HCT116 (cell line): ENCODE measurements around the gene TMEM38B. TPM values are rescaled to one million over a fixed set of nuclear protein-coding genes. Genes with fewer than 3 reads are reported as not detected.

Experiments
- ATAC-seq: fragments of 200-7000 bp; cut with Tn5 transposase; 2 replicates; pipeline ENCODE4 v1.9.1; 2020; ENCODE audit warnings: mild to moderate bottlenecking, moderate library complexity
- BruUV-seq: library from RNA; stranded (reverse); fragments of 400-500 nt; replicated peaks from 2 replicates; lab custom pipeline; 2021; lab: Mats Ljungman, UMichigan
- CTCF ChIA-PET: fragments of 300-600 bp; sonication (Branson Sonifier 250); formaldehyde crosslinking; loops from one replicate; lab custom pipeline; 2021; ENCODE audit warnings: antibody characterized with exemption; lab: Charles Lee
- POLR2A ChIA-PET: fragments of 300-600, 350-600 bp; sonication (Branson Sonifier 250); formaldehyde crosslinking; loops from one replicate; lab custom pipeline; 2021; ENCODE audit warnings: antibody characterized with exemption; lab: Charles Lee
- RAD21 ChIA-PET, 2 experiments: fragments of 300-600 bp; sonication (Branson Sonifier 250); formaldehyde crosslinking; loops; one replicate each; lab custom pipeline; 2023; ENCODE audit warnings: low total read pairs in 2 of 2; ENCODE audit not compliant: uncharacterized antibody in 2 of 2, unreplicated experiment in 2 of 2, low non-redundant PET in 1 of 2; lab: Charles Lee
- DNase-seq: peaks from one replicate; pipeline ENCODE4 v3.0.0-alpha.2; 2010; ENCODE audit warnings: low read depth, low spot score
- H2AFZ ChIP-seq: fragments of 200-600 bp; shearing (Covaris generic), sonication (generic); 2 replicates; pipeline ENCODE4 v1.6.1; 2017; ENCODE audit warnings: low read depth, mixed run types, mixed read lengths, antibody characterized with exemption, low read length; ENCODE audit not compliant: poor library complexity, severe bottlenecking
- H3K27ac ChIP-seq: 2 replicates; pipeline ENCODE4 v1.5.1; 2012; ENCODE audit warnings: low read depth, low read length
- H3K27me3 ChIP-seq: fragments of 200-600 bp; sonication (generic); 2 replicates; pipeline ENCODE4 v1.6.1; 2016; ENCODE audit warnings: mixed run types, low read length, mixed read lengths; ENCODE audit not compliant: insufficient read depth
- H3K36me3 ChIP-seq, 2 experiments: fragments of 200-500 bp in 1 of 2; fragments of 200-600 bp in 1 of 2; sonication (Bioruptor generic) in 1 of 2; sonication (generic) in 1 of 2; 2 replicates each; pipeline versions ENCODE4 v1.5.1 to v1.6.1; 2014 to 2016; ENCODE audit warnings: low read length in 2 of 2, inconsistent platforms in 1 of 2, mixed read lengths in 1 of 2, mixed run types in 1 of 2; ENCODE audit not compliant: insufficient read depth in 2 of 2, control insufficient read depth in 1 of 2
- H3K4me1 ChIP-seq, 2 experiments: fragments of 200-600 bp in 1 of 2; sonication (generic) in 1 of 2; 2 replicates each; pipeline versions ENCODE4 v1.5.1 to v1.6.1; 2012 to 2017; ENCODE audit warnings: low read length in 2 of 2, inconsistent platforms in 1 of 2, mild to moderate bottlenecking in 1 of 2, mixed read lengths in 1 of 2, mixed run types in 1 of 2, moderate library complexity in 1 of 2; ENCODE audit not compliant: insufficient read depth in 2 of 2, control insufficient read depth in 1 of 2
- H3K4me2 ChIP-seq: fragments of 200-600 bp; sonication (generic); 2 replicates; pipeline ENCODE4 v1.6.1; 2017; ENCODE audit warnings: mixed run types, low read length, mixed read lengths
- H3K4me3 ChIP-seq, 2 experiments: fragments of 200-600 bp in 1 of 2; sonication (generic) in 1 of 2; replicated peaks in 1 of 2; 2 replicates each; pipeline ENCODE4 v1.5.1; 2011 to 2016; ENCODE audit warnings: low read length in 2 of 2, control low read depth in 1 of 2, low read depth in 1 of 2, mild to moderate bottlenecking in 1 of 2, mixed read lengths in 1 of 2, mixed run types in 1 of 2
- H3K79me2 ChIP-seq: fragments of 200-600 bp; sonication (generic); 2 replicates; pipeline ENCODE4 v1.6.1; 2017; ENCODE audit warnings: mild to moderate bottlenecking, mixed run types, low read length, moderate library complexity, mixed read lengths; ENCODE audit not compliant: insufficient read depth
- H3K9ac ChIP-seq: fragments of 200-600 bp; sonication (generic); 2 replicates; pipeline ENCODE4 v1.6.1; 2016; ENCODE audit warnings: low read length, mixed read lengths
- H3K9me2 ChIP-seq: fragments of 200-600 bp; sonication (generic), shearing (Covaris generic); 2 replicates; pipeline ENCODE4 v1.6.1; 2017; ENCODE audit warnings: mixed run types, mild to moderate bottlenecking, moderate library complexity; ENCODE audit not compliant: insufficient read depth
- H3K9me3 ChIP-seq, 2 experiments: fragments of 200-500 bp in 1 of 2; fragments of 200-600 bp in 1 of 2; sonication (Bioruptor generic) in 1 of 2; sonication (generic) in 1 of 2; 2 replicates each; pipeline ENCODE4 v1.6.1; 2014 to 2017; ENCODE audit warnings: low read length in 2 of 2, mixed read lengths in 2 of 2, inconsistent platforms in 1 of 2, low read depth in 1 of 2, mild to moderate bottlenecking in 1 of 2, mixed run types in 1 of 2, moderate library complexity in 1 of 2; ENCODE audit not compliant: control insufficient read depth in 1 of 2, insufficient read depth in 1 of 2
- H4K20me1 ChIP-seq: fragments of 200-600 bp; sonication (generic), shearing (Covaris generic); 2 replicates; pipeline ENCODE4 v1.6.1; 2017; ENCODE audit warnings: mixed run types, mild to moderate bottlenecking, moderate library complexity; ENCODE audit not compliant: insufficient read depth
- ATF3 ChIP-seq: IDR thresholded peaks from 2 replicates; pipeline ENCODE4 v1.6.1; 2012
- CBX3 ChIP-seq: IDR thresholded peaks from 2 replicates; pipeline ENCODE4 v1.6.1; 2012; ENCODE audit warnings: low read depth
- EGR1 ChIP-seq: IDR thresholded peaks from 2 replicates; pipeline ENCODE4 v1.6.1; 2012; ENCODE audit warnings: low read depth
- ELF1 ChIP-seq: IDR thresholded peaks from 2 replicates; pipeline ENCODE4 v1.6.1; 2012; ENCODE audit warnings: low read depth, borderline replicate concordance
- EZH2phosphoT487 ChIP-seq: fragments of 200-600 bp; IDR thresholded peaks from 2 replicates; pipeline ENCODE4 v1.6.1; 2018; ENCODE audit warnings: antibody characterized with exemption, borderline replicate concordance
- MAX ChIP-seq: IDR thresholded peaks from 2 replicates; pipeline ENCODE4 v1.6.1; 2012
- POLR2A ChIP-seq: IDR thresholded peaks from 2 replicates; pipeline ENCODE4 v1.7.0; 2011; ENCODE audit warnings: borderline replicate concordance; ENCODE audit not compliant: insufficient read depth, insufficient read length; ENCODE audit errors: extremely low read depth
- POLR2AphosphoS5 ChIP-seq: IDR thresholded peaks from 2 replicates; pipeline ENCODE4 v1.6.1; 2011; ENCODE audit warnings: mild to moderate bottlenecking, low read depth, low read length, moderate library complexity
- RAD21 ChIP-seq: IDR thresholded peaks from 2 replicates; pipeline ENCODE4 v1.6.1; 2012; ENCODE audit warnings: low read depth, mild to moderate bottlenecking
- REST ChIP-seq: IDR thresholded peaks from 2 replicates; pipeline ENCODE4 v1.6.1; 2012; ENCODE audit warnings: low read depth
- SIN3A ChIP-seq: IDR thresholded peaks from 2 replicates; pipeline ENCODE4 v1.6.1; 2012; ENCODE audit warnings: low read depth
- SP1 ChIP-seq: IDR thresholded peaks from 2 replicates; pipeline ENCODE4 v1.6.1; 2012; ENCODE audit warnings: low read depth
- SRF ChIP-seq: IDR thresholded peaks from 2 replicates; pipeline ENCODE4 v1.6.1; 2012; ENCODE audit warnings: low read depth
- TCF7L2 ChIP-seq: IDR thresholded peaks from 2 replicates; pipeline ENCODE4 v1.7.0; 2011; ENCODE audit warnings: borderline replicate concordance, inconsistent platforms; ENCODE audit not compliant: insufficient read depth, insufficient read length; ENCODE audit errors: extremely low read depth
- YY1 ChIP-seq: IDR thresholded peaks from 2 replicates; pipeline ENCODE4 v1.6.1; 2011; ENCODE audit warnings: low read length, low read depth, moderate library complexity, mild to moderate bottlenecking; ENCODE audit not compliant: insufficient replicate concordance; ENCODE audit errors: extremely low read depth
- ZBTB33 ChIP-seq: IDR thresholded peaks from 2 replicates; pipeline ENCODE4 v1.6.1; 2011; ENCODE audit warnings: mild to moderate bottlenecking, low read length, moderate library complexity; ENCODE audit not compliant: insufficient replicate concordance; ENCODE audit errors: extremely low read depth
- ZFX ChIP-seq: fragments of 450-650 bp; IDR thresholded peaks from 2 replicates; pipeline ENCODE4 v1.6.1; 2017
- ZNF274 ChIP-seq: fragments of 200-500 bp; sonication (Bioruptor generic); IDR thresholded peaks from 2 replicates; pipeline ENCODE4 v1.6.1; 2014; ENCODE audit warnings: mild to moderate bottlenecking, low read depth, low read length, inconsistent platforms
- intact Hi-C: fragments of 100-400 bp; cut with micrococcal nuclease; formaldehyde crosslinking; loops from 2 replicates; pipeline ENCODE4 v1.10.0; 2022
- total RNA-seq: library from RNA; stranded (reverse); gene quantifications from one replicate; pipeline ENCODE4 v1.2.1, GENCODE V29; 2021; ENCODE audit not compliant: unreplicated experiment

The TMEM38B gene
- total RNA-seq, 1 experiment from 2014 or later: 24.5 TPM

GRCh38 chr9:105681313-105681712 lies 13.0 kb upstream of the TMEM38B start:
- intact Hi-C loops: no loop called here
- no peaks in the 10 kb centered on the region for H4K20me1 ChIP-seq
- no peaks in the 10 kb centered on the region for H3K27me3 ChIP-seq
- no peak overlapping the region for H3K4me2 ChIP-seq
- H3K36me3 ChIP-seq: no peaks in the 10 kb centered on the region
- BruUV-seq: no TSS peak
- ChIA-PET POLR2A (no interaction called here), CTCF (no interaction called here), RAD21 (no interaction called here)
- no peak overlapping the region for H3K4me3 ChIP-seq
- no peaks in the 10 kb centered on the region for H3K9me3 ChIP-seq
- H3K27ac ChIP-seq: no peak overlapping the region
- H3K79me2 ChIP-seq: no peaks in the 10 kb centered on the region
- H3K9ac ChIP-seq: no peak overlapping the region
- ATAC-seq (no peak), DNase-seq (no peak)
- no peaks in the 10 kb centered on the region; the same call in 1 of the 2 replicates for H3K9me2 ChIP-seq
- TF ChIP-seq TCF7L2 (no peak), ZNF274 (no peak), ELF1 (no peak), EZH2phosphoT487 (no peak), ZFX (no peak), CBX3 (no peak), SIN3A (no peak), EGR1 (no peak), ZBTB33 (no peak), SRF (no peak), MAX (no peak), POLR2A (no peak), SP1 (no peak), RAD21 (no peak), POLR2AphosphoS5 (no peak), REST (no peak), ATF3 (no peak), YY1 (no peak)
- no peak overlapping the region for H2AFZ ChIP-seq
- 0 out of 4 replicates have a peak, but pooled peaks cover 0 to 3% of the 10 kb centered on the region in 2 experiments for H3K4me1 ChIP-seq
